ENCODE results near the gene ABCA2. TPM values are rescaled to one million over a fixed set of nuclear protein-coding genes. Genes with fewer than 3 reads are reported as not detected.

The ABCA2 gene
- total and polyA plus RNA-seq, 11 donors = 13.1 to 44.3 (median 30.6) TPM

DNA sequence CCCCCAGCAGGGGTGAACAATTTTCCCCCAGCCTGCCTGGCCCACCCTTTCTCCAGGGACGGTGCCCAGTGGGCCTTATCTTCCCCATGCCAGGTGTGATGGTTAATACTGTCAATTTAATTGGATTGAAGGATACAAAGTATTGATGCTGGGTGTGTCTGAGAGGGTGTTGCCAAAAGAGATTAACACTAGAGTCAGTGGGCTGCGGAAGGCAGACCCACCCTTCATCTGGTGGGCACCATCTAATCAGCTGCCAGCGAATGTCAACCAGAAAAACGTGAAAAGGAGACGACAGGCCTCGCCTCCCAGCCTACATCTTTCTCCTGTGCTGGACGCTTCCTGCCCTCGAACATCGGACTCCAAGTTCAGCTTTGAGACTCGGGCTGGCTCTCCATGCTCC lies 9.4 kb upstream of the ABCA2 start:
- TF ChIP-seq, protein P1, sequence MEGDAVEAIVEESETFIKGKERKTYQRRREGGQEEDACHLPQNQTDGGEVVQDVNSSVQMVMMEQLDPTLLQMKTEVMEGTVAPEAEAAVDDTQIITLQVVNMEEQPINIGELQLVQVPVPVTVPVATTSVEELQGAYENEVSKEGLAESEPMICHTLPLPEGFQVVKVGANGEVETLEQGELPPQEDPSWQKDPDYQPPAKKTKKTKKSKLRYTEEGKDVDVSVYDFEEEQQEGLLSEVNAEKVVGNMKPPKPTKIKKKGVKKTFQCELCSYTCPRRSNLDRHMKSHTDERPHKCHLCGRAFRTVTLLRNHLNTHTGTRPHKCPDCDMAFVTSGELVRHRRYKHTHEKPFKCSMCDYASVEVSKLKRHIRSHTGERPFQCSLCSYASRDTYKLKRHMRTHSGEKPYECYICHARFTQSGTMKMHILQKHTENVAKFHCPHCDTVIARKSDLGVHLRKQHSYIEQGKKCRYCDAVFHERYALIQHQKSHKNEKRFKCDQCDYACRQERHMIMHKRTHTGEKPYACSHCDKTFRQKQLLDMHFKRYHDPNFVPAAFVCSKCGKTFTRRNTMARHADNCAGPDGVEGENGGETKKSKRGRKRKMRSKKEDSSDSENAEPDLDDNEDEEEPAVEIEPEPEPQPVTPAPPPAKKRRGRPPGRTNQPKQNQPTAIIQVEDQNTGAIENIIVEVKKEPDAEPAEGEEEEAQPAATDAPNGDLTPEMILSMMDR (IDR thresholded peaks at IDR 0.05) = no peak
- no peak overlapping the region for H3K4me3 ChIP-seq
- ATAC-seq = no peak
- no peak overlapping the region for H3K27ac ChIP-seq
- H3K27me3 ChIP-seq = no peaks in the 10 kb centered on the region
- peaks cover 0 to 33% (median 18%) of the 10 kb centered on the region in 12 donors for H3K4me1 ChIP-seq
- H3K9me3 ChIP-seq = no peaks in the 10 kb centered on the region
- no peak for DNase-seq
- intact Hi-C loops (cut with DNase I) = loop anchor here in 4 of 10 donors (2.0 to 10.0 kb wide), 4 partner anchors 90 to 193 kb away; partner anchors contain the start of genes PHPT1 (in 3 of the 4), AJM1 (in 2 of the 4) and C8G (in 1 of the 4)
- WGBS, 4 donors = 83 to 94% (median 88%) methylated on average over 10 of the region's 10 CpGs
- peaks cover 0 to 49% (median 38%) of the 10 kb centered on the region in 9 donors for H3K36me3 ChIP-seq

DNA sequence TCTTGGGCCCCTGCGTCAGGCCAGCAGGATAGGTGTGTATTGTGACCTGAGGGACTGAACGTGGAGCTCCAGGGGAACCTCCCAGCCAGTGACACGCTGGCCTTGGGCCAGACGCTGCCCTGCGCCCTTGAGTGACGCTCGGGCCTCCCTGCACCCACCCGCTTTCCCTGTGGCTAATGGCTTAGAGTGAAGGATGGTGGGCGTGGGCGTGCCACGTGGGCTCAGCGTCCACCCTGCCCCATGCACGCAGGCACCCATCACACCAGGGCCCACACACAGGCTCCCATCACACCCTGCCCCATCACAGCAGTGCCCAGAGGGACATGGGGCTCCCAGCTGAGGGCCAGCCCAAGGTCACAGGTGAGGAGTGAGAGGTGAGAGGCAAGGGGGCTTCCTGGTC lies 9.0 kb upstream of the ABCA2 start:
- ATAC-seq = no peak
- H3K36me3 ChIP-seq = peaks cover 0 to 48% (median 36%) of the 10 kb centered on the region in 9 donors
- intact Hi-C loops (cut with DNase I) = loop anchor here in 4 of 10 donors (2.0 to 10.0 kb wide), 4 partner anchors 90 to 192 kb away; partner anchors contain the start of genes PHPT1 (in 3 of the 4), AJM1 (in 2 of the 4) and C8G (in 1 of the 4)
- H3K4me3 ChIP-seq = no peak overlapping the region
- WGBS, 4 donors = 74 to 81% (median 80%) methylated on average over 12 to 13 of the region's 13 CpGs
- H3K4me1 ChIP-seq = peaks cover 0 to 37% (median 17%) of the 10 kb centered on the region in 12 donors
- no peak overlapping the region for H3K27ac ChIP-seq
- no peak for TF ChIP-seq POLR2A (IDR thresholded peaks at IDR 0.05)
- TF ChIP-seq, protein P1 (IDR thresholded peaks at IDR 0.05) = no peak
- no peak for DNase-seq
- no peaks in the 10 kb centered on the region for H3K27me3 ChIP-seq
- no peaks in the 10 kb centered on the region for H3K9me3 ChIP-seq

DNA sequence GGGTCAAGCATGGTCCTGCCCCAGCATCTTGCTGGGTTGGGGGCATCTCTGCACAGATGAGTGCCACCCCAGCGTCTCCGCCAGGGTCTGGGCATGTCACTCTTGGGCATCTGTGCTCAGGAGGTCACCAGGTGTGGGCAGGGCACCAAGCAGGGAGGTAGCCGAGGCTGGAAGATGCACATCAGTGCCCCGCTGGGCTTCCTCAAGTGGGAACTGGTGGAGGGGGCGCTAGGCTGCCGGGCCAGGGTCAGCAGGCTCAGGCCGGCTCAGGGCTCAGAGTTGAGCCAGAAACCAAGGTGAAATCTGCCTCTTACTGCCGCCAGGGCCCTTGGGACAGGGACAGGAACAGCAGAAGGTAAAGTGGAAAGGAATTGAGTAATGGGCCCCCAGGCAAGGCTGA lies 7.9 kb upstream of the ABCA2 start:
- peaks cover 0 to 39% (median 30%) of the 10 kb centered on the region in 9 donors for H3K36me3 ChIP-seq
- no peak overlapping the region for H3K27ac ChIP-seq
- no peak overlapping the region for H3K4me3 ChIP-seq
- H3K9me3 ChIP-seq = no peaks in the 10 kb centered on the region
- H3K27me3 ChIP-seq = no peaks in the 10 kb centered on the region
- H3K4me1 ChIP-seq = peaks cover 0 to 42% (median 11%) of the 10 kb centered on the region in 12 donors
- intact Hi-C loops (cut with DNase I) = loop anchor here (1.0 to 10.0 kb wide), 11 partner anchors 87 to 249 kb away; partner anchors contain the start of genes PHPT1 (in 3 of the 10), AJM1 (in 2 of the 10), C8G (in 2 of the 10) and FBXW5 (in 1 of the 10)
- DNase-seq (no peak), ATAC-seq (no peak)
- TF ChIP-seq POLR2A (IDR thresholded peaks at IDR 0.05) = no peak
- TF ChIP-seq, protein P1 (IDR thresholded peaks at IDR 0.05) = no peak
- WGBS, 4 donors = 70 to 86% (median 74%) methylated on average over 8 of the region's 8 CpGs

DNA sequence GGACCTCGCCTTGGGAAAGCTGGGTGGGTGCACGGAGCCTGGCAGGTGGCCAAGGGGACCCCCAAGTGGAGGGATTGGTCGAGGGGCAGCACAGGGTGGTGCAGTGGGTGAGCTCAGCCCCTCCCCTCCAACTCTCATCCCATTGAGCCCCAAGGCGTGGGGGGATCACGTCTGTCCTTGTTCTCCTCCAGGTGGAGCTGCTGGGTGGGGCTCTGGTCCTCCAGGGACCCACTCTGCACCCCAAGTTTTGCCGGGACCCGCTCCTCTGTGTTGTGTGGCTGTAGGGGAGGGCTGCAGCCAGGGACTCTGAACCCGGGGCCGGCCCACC lies 7.4 kb upstream of the ABCA2 start:
- H3K4me1 ChIP-seq = peaks cover 0 to 46% (median 11%) of the 10 kb centered on the region in 12 donors
- intact Hi-C loops (cut with DNase I) = loop anchor here (1.0 to 10.0 kb wide), 11 partner anchors 87 to 249 kb away; partner anchors contain the start of genes PHPT1 (in 3 of the 10), AJM1 (in 2 of the 10), C8G (in 2 of the 10) and FBXW5 (in 1 of the 10)
- H3K9me3 ChIP-seq = no peaks in the 10 kb centered on the region
- ATAC-seq = peak in 2 of 4 donors; percentile 12 to 13
- H3K27ac ChIP-seq = no peak overlapping the region
- H3K36me3 ChIP-seq = peaks cover 0 to 35% (median 26%) of the 10 kb centered on the region in 9 donors
- no peak for DNase-seq
- 21 to 27% (median 23%) methylated on average over 6 to 9 of the region's 9 CpGs for WGBS, 4 donors
- H3K27me3 ChIP-seq = no peaks in the 10 kb centered on the region
- H3K4me3 ChIP-seq = peak overlapping the region in 1 of 12 donors; percentile 27
- TF ChIP-seq, protein P1 (IDR thresholded peaks at IDR 0.05) = peak in 6 of 12 donors; percentile 3 to 36 (median 28)
- no peak for TF ChIP-seq POLR2A (IDR thresholded peaks at IDR 0.05)
